Measurements from ENCODE around the gene A1BG.

DNA sequence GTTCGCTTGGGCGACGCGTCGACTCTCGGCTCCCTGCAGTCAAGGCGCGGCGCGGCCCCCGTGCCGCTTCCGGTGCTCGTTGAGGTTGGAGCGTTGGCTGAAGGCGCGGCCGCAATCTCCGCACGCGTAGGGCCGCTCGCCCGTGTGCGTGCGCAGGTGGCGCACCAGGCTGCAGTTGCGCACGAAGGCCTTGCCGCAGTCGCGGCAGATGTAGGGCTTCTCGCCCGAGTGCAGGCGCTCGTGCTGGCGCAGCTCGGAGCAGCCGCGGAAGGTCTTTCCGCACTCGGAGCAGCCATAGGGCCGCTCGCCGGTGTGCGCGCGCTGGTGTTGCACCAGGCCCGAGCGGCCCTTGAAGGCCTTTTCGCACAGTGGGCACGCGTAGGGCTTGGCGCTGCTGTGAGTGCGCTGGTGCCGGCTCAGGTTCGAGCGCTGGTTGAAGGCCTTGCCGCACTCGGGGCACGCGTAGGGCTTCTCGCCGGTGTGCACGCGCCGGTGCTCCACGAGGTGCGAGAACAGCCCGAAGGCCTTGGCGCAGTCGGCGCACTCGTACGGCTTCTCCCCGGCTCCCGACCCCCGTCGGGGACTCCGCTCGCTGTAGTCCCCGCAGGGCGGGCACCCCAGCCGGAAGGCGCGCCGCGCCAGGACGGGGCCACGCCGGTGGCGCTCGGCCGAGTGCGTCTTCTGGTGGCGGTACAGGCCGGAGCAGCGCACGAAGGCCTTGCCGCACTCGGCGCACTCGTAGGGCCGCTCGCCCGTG, 14.6 kb upstream of the A1BG start:
- TF ChIP-seq RFX5 (IDR thresholded peaks at IDR 0.05; ENCODE audit: borderline replicate concordance, low read depth, low read length) (no peak), ZNF274 (IDR thresholded peaks at IDR 0.05; ENCODE audit: borderline replicate concordance, extremely low read depth, low read length) (no peak), POLR2AphosphoS5 (IDR thresholded peaks at IDR 0.05; ENCODE audit: low read depth, low read length) (no peak), SP1 (IDR thresholded peaks at IDR 0.05; ENCODE audit: low read depth, low read length) (no peak), TAF1 (IDR thresholded peaks at IDR 0.05; ENCODE audit: low read depth, low read length) (no peak), POLR2A (IDR thresholded peaks at IDR 0.05; ENCODE audit: control extremely low read depth in 1 of 2, low read depth in 2 of 2, low read length in 2 of 2) (no peak), JUN (IDR thresholded peaks at IDR 0.05; ENCODE audit: low read depth, low read length) (no peak), PHF8 (conservative IDR thresholded peaks at IDR 0.05; ENCODE audit: low read depth, low read length) (no peak)
- TF ChIP-seq, protein P1, sequence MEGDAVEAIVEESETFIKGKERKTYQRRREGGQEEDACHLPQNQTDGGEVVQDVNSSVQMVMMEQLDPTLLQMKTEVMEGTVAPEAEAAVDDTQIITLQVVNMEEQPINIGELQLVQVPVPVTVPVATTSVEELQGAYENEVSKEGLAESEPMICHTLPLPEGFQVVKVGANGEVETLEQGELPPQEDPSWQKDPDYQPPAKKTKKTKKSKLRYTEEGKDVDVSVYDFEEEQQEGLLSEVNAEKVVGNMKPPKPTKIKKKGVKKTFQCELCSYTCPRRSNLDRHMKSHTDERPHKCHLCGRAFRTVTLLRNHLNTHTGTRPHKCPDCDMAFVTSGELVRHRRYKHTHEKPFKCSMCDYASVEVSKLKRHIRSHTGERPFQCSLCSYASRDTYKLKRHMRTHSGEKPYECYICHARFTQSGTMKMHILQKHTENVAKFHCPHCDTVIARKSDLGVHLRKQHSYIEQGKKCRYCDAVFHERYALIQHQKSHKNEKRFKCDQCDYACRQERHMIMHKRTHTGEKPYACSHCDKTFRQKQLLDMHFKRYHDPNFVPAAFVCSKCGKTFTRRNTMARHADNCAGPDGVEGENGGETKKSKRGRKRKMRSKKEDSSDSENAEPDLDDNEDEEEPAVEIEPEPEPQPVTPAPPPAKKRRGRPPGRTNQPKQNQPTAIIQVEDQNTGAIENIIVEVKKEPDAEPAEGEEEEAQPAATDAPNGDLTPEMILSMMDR (IDR thresholded peaks at IDR 0.05; ENCODE audit: control extremely low read depth in 1 of 3, insufficient read depth in 1 of 3, low read depth in 1 of 3, low read length in 3 of 3): no peak
- TF ChIP-seq, protein P2, sequence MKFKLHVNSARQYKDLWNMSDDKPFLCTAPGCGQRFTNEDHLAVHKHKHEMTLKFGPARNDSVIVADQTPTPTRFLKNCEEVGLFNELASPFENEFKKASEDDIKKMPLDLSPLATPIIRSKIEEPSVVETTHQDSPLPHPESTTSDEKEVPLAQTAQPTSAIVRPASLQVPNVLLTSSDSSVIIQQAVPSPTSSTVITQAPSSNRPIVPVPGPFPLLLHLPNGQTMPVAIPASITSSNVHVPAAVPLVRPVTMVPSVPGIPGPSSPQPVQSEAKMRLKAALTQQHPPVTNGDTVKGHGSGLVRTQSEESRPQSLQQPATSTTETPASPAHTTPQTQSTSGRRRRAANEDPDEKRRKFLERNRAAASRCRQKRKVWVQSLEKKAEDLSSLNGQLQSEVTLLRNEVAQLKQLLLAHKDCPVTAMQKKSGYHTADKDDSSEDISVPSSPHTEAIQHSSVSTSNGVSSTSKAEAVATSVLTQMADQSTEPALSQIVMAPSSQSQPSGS (IDR thresholded peaks at IDR 0.05; ENCODE audit: low read length): no peak
